Dedifferentiated amniotic fluid mesenchymal stem cell (primary cell): ENCODE measurements around the gene CARM1.
"Not testable (repeated sequence)": the region's sequence is repeated elsewhere in the genome, so short reads cannot be mapped to it uniquely, and the experiment has no call there.

Source experiments
- DNase-seq: peaks from one replicate; pipeline ENCODE4 v3.0.0-alpha.2; 2016; ENCODE audit errors: extremely low spot score

Gene CARM1

DNA sequence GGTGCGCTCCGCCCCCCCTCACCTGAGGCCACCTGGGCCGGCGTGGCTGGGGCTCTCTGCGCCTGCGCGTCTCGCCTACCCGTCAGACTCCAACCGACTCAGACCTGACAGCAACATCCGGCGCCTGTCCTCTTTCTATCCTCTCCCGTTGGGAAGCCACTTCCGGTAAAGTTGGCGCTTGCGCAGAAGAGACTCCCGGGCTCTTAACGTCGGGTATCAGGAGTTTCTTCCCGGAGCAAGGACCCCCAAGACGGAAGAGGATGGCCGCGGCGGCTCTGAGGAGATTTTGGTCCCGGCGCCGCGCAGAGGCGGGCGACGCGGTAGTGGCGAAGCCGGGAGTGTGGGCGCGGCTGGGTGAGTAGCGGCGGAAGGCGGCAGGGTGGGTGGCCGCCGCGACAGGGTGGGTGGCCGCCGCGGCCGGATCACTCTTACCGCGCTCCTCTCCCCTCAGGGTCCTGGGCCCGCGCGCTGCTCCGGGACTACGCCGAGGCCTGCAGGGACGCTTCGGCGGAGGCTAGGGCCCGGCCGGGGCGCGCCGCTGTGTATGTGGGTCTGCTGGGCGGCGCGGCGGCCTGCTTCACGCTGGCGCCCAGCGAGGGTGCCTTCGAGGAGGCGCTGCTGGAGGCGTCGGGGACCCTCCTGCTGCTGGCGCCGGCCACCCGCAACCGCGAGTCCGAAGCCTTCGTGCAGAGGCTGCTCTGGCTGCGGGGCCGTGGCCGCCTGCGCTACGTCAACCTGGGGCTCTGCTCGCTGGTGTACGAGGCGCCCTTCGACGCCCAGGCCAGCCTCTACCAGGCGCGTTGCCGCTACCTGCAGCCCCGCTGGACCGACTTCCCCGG is 57.4 kb downstream of the CARM1 start, which contains the start of the genes TIMM29 and YIPF2:
TIMM29 (plus strand) TSS at position 249 of the 839 bp plus-strand sequence; CDS start at position 261, 12 bp downstream.
YIPF2 (minus strand) TSS at position 77 of the 839 bp plus-strand sequence. CDS start 229 bp downstream, outside the sequence.
- DNase-seq, result peak; percentile 99

DNA sequence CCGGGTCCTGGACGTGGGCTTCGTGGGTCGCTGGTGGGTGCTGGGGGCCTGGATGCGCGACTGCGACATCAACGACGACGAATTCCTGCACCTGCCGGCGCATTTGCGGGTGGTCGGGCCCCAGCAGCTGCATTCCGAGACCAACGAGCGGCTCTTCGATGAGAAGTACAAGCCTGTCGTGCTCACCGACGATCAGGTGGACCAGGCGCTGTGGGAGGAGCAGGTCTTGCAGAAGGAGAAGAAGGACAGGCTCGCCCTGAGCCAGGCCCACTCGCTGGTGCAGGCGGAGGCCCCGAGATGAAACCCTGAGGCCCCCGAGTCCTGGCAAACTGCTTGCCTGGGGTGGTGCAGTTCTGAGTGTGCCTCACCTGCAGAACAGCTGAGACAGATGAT is 58.0 kb downstream of the CARM1 start:
- no peak for DNase-seq

GRCh38 chr19:10935371-10936059 is 64.2 kb downstream of the CARM1 start:
- no peak for DNase-seq

DNA sequence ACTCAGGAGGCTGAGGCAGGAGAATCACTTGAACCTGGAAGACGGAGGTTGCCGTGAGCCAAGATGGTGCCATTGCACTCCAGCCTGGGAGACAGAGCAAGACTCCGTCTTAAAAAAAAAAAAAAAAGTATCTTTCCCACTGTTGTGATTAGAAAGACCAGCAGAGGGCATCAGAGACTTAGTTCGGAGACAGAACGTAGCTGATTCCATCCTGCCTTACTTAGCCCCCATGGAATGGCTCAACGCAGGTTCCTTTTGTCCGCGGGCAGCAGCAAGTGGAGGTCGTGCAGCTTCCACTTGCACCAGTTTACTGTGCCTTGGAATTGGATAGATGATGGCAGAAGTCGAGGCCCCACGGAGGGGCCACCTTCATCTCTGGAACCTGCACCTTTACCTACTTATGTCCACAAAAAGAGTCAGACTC is 65.3 kb downstream of the CARM1 start:
- DNase-seq, result peak; percentile 81

DNA sequence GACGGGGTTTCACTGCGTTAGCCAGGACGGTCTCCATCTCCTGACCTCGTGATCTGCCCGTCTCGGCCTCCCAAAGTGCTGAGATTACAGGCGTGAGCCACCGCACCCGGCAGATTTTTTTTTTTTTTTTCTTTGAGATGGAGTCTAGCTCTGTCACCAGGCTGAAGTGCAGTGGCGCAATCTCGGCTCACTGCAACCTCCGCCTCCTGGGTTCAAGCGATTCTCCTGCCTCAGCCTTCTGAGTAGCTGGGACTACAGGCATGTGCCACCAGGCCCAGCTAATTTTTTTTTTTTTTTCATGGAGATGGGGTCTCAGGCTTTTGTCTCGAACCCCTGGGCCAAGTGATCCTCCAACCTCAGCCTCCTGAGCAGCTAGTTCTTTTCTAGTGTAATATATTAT is 70.3 kb downstream of the CARM1 start:
- not testable (repeated sequence) for DNase-seq

DNA sequence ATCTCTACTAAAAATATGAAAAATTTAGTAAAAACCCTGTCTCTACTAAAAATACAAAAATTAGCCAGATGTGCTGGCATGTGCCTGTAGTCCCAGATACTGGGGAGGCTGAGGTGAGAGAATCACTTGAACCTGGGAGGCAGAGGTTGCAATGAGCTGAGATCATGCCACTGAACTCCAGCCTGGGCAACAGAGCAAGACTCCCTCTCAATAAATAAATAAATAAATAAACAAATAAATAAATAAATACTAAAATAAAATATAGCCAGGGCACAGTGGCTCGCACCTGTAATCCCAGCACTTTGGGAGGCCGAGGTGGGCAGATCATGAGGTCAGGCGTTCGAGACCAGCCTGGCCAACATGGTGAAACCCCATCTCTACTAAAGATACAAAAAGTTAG is 72.1 kb downstream of the CARM1 start:
- DNase-seq, result not testable (repeated sequence)

DNA sequence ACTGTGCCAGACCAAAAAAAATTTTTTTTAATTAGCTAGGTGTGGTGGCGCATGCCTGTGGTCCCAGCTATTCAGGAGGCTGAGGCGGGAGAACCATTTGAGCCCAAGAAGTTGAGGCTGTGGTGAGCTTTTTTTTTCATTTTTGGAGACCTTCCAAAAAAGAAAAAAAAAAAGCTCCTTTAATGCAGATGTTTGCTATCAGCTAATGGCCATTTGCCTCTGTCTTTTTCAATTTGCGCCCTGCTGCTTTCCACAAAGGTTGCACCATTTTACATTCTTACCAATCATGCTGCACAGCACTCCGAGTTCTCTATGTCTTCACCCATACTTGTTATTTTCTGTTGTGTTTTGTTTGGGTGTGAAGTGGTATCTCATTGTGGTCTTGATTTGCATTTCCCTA is 73.9 kb downstream of the CARM1 start:
- DNase-seq, result no peak

DNA sequence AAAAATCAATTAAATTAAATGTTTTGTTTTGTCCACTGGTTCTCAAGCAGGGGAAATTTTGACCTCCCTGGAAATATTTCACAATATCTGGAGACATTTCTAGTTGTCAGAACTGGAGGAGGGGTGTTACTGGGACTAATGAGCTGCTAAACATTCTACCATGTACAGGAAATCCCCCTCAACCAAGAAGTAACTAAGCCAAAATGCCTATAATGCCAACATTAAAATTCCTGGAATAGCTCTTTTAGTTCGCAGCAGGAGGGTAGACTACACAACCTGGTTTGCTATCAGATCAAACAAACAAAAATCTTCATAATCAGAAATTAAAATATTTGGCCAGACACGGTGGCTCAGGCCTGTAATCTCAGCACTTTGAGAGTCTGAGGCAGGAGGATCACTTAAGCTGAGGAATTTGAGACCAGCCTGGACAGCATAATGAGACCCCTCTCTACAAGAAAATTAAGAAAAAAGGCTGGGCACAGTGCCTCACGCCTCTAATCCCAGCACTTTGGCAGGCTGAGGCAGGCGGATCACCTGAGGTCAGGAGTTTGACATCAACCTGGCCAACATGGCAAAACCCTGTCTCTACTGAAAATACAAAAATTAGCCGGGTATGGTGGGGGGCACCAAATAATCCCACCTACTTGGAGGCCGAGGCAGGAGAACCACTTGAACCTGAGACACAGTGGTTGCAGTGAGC is 75.8 kb downstream of the CARM1 start:
- no peak for DNase-seq

GRCh38 chr19:10952809-10953208 is 81.5 kb downstream of the CARM1 start:
- no peak for DNase-seq

DNA sequence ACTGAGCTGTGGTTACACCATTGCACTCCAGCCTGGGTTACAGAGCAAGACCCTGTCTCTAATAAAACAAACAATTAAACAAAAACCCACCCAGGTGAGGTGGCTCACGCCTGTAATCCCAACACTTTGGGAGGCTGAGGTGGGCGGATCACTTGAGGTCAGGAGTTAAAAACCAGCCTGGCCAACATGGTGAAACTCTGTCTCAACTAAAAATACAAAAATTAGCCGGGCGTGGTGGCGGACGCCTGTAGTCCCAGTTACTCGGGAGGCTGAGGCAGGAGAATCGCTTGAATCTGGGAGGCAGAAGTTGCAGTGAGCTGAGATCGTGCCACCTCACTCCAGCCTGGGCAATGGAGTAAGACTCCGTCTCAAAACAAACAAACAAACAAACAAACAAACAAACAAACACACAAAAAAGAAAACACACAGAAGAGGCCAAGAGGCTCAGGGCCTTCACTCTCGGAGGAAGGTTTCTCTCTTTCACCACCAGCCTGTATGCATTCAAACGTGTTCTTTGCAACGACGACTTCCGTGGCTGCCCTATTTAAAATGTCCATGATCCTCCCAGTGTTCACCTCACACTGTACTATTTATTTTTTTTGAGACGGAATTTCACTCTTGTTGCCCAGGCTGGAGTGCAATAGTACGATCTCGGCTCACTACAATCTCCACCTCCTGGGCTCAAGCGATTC is 88.1 kb downstream of the CARM1 start:
- DNase-seq, result not testable (repeated sequence)

DNA sequence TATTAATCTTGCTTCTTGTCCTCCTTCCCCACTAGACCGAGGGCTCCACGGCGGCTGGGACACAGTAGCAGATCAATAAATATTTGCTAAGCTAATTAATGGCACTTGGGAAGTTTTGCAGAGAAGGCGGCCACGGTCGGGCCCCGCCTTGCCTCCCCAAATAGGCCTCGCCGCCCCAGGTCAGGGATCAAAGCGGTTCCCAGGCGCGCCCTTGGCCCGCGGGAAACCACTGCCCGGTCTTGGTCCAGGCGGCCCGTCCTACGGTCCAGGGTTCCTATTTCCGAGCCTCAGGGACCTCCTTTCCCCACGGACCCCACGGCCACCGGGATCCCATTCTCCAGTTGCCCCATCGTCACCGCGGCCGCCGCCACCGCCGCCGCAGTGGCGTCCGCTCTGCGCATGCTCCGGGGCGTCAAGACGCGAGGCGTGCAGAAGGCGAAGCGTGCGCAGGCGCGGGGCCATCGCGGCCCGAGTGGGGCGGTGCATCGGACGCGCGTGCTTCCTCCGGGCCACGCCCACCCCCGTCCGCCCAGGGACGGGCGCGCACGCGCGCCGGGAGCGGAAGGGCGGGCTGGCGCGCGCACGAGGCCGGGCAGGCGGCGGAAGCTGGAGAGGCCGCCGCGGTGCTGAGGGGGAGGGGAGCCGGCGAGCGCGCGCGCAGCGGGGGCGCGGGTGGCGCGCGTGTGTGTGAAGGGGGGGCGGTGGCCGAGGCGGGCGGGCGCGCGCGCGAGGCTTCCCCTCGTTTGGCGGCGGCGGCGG is 89.1 kb downstream of the CARM1 start, which contains the start of gene SMARCA4:
SMARCA4 (plus strand) TSS at position 717 of the 759 bp plus-strand sequence. CDS start 23,122 bp downstream, outside the sequence.
- peak; percentile 92 for DNase-seq

- peak; percentile 35 for DNase-seq
Measured at GRCh38 chr19:10961073-10961860, 89.9 kb downstream of the CARM1 start.

DNA sequence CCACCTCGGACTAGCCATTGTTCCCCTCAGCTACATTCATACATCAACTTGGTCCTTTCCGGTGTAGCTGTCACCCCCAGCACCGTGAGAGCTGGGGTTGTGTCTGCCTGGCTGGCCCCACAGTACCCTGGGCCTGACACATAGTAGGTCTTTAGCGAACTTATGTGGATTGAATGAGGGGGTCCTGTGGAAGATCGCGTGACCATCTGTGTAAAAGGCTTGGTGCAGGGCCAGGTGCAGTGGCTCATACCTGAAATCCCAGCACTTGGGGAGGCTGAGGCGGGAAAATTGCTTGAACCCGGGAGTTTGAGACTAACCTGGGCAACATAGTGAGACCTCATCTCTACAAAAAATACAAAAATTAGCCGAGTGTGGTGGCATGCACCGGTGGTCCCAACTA is 91.5 kb downstream of the CARM1 start:
- DNase-seq, result no peak

- DNase-seq, result no peak
Measured at GRCh38 chr19:10963865-10964264, 92.5 kb downstream of the CARM1 start.

- DNase-seq, result no peak
Measured at GRCh38 chr19:10964903-10965302, 93.5 kb downstream of the CARM1 start.

DNA sequence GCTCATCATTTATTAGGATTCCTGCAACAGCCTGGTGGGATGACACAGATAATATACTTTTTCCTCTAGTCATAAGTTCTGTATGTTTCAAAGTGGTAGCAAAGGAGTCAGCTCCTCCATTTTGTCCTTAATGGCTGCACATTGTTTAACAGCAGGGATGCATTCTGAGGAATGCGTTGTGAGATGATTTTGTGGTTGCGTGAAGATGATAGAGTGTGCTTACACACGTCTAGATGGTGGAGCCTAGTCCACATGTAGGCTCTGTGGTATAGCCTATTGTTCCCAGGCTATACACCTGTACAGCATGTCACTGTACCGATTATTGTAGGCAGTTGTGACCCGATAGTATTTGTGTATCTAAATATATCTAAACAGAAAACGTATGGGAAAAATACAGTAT is 94.0 kb downstream of the CARM1 start:
- no peak for DNase-seq

DNA sequence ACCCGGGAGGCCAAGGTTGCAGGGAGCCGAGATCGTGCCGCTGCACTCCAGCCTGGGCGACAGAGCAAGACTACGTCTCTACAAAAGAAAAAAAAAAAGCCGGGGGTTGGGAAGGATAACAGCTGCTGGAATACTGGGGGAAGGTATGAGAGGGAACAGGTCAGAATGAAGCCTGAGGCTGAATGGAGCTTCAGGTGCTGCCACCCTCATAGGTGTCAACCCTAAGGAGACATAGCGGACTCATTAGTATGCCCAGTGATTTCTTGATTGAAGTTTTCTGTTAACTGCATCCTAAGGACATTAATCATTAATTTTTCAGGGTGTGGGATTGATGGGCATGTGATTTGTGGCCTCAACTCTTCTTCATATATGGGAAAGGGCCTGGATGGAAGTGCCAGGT is 95.5 kb downstream of the CARM1 start:
- no peak for DNase-seq

DNA sequence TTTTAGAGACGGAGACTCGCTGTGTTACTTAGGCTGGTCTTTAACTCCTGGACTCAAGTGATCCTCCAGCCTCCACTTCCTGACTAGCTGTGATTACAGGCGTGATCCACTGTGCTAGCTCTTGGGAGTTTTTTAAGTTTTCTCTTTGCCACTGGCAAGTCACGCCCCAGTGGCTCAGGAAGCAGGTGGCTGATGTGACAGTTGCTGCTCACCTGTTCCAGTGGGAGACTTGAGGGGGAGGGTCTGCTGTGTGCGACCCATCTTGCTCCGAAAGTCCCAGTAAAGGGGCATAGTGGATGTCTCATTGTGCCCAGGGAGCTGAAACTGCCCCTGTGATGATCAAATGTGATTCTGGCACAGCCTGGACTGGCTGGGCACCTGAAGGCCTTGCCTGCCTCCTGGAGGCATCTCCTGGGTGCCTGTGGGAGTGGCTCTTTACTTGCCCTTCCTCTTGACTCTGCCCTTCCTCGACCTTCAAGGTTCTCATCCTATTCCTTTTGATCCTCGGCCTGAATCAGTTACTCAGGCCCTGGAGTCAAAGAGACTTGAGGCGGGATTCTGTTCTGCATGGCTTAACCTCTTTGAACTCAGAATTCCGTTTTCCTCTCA is 97.3 kb downstream of the CARM1 start:
- DNase-seq, result no peak

DNA sequence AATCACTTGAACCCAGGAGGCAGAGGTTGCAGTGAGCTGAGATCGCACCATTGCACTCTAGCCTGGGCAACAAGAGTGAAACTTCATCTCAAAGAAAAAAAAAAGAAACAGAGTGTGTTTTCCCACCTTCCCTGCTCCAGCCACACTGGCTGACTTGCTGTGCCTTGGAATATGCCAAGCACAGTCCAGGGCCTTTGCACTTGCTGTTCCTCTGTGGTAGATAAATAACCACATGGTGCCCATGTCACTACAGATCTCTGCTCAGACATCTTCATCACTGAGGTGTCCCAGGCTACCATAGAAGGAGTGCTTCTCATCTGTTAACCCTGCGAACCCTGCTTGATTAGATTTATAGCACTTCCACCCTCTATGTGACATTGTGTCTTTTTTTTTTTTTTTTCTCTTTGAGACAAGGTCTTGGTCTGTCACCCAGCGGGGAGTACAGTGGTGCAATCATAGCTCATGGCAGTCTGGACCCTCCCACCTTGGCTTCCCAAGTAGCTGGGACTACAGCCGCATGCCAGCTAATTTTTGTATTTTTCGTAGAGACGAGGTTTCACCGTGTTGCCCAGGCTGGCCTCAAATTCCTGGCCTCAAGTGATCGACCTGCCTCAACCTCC is 99.9 kb downstream of the CARM1 start:
- DNase-seq, result no peak
